GM12878 (cell line): ENCODE data around the gene ASAH2B. TPM values are rescaled to one million over a fixed set of nuclear protein-coding genes. Genes with fewer than 3 reads are reported as not detected.

Source experiments
- ATAC-seq: fragments of 200-7000 bp; cut with Tn5 transposase; 3 replicates; pipeline ENCODE4 v1.9.1; 2020; ENCODE audit warnings: mild to moderate bottlenecking, moderate library complexity
- BruUV-seq: library from RNA; stranded (reverse); fragments of 400-500 nt; replicated peaks from 2 replicates; lab custom pipeline; 2021; lab: Mats Ljungman, UMichigan
- CTCF ChIA-PET: fragments of 300-600 bp; sonication (Branson Sonifier 250); formaldehyde crosslinking; extraction: SDS; loops from one replicate; lab custom pipeline; 2021; ENCODE audit warnings: inconsistent platforms; lab: Yijun Ruan, JAX
- POLR2A ChIA-PET: fragments of 350-600 bp; formaldehyde crosslinking; extraction: SDS; loops from one replicate; lab custom pipeline; 2021; ENCODE audit warnings: inconsistent platforms; lab: Charles Lee
- RAD21 ChIA-PET: fragments of 300-600 bp; sonication (Branson Sonifier 250); formaldehyde crosslinking; loops from one replicate; lab custom pipeline; 2023; ENCODE audit warnings: antibody characterized with exemption; ENCODE audit not compliant: unreplicated experiment; lab: Charles Lee
- SMC1A ChIA-PET: fragments of 300-600 bp; sonication (Branson Sonifier 250); formaldehyde crosslinking; loops from one replicate; lab custom pipeline; 2023; ENCODE audit not compliant: unreplicated experiment, uncharacterized antibody; lab: Charles Lee
- DNase-seq: peaks from one replicate; pipeline ENCODE4 v3.0.0-alpha.2; 2011; ENCODE audit warnings: low read depth, low spot score
- FAIRE-seq: peaks from 3 replicates; lab custom pipeline; 2011; peaks lifted over from hg19 to GRCh38; lab: Jason Lieb, UNC
- H2AFZ ChIP-seq: 2 replicates; pipeline ENCODE4 v1.6.0; 2011; ENCODE audit warnings: low read depth, low read length, control low read depth; ENCODE audit not compliant: control insufficient read depth
- H3K27ac ChIP-seq: 2 replicates; pipeline ENCODE4 v1.5.1; 2011; ENCODE audit warnings: control low read depth; ENCODE audit not compliant: control insufficient read depth, insufficient read depth
- H3K27me3 ChIP-seq, 2 experiments: replicated peaks in 1 of 2; 2 replicates each; pipeline versions ENCODE4 v1.6.0 to v1.6.1; 2011; ENCODE audit warnings: low read length in 1 of 2; ENCODE audit not compliant: control insufficient read depth in 2 of 2, insufficient read depth in 2 of 2
- H3K36me3 ChIP-seq, 2 experiments: 2 replicates each; pipeline ENCODE4 v1.5.1; 2011; ENCODE audit warnings: low read length in 1 of 2; ENCODE audit not compliant: control insufficient read depth in 2 of 2, insufficient read depth in 2 of 2
- H3K4me1 ChIP-seq: 2 replicates; pipeline ENCODE4 v1.6.1; 2011; ENCODE audit warnings: mild to moderate bottlenecking, low read length, moderate library complexity, mixed read lengths; ENCODE audit not compliant: control insufficient read depth, insufficient read depth
- H3K4me2 ChIP-seq: 2 replicates; pipeline ENCODE4 v1.6.0; 2011; ENCODE audit warnings: control low read depth; ENCODE audit not compliant: control insufficient read depth, insufficient read depth
- H3K4me3 ChIP-seq: fragments of 200-600 bp; sonication (generic); 2 replicates; pipeline ENCODE4 v1.5.1; 2016
- H3K79me2 ChIP-seq: 2 replicates; pipeline ENCODE4 v1.6.0; 2011; ENCODE audit warnings: low read length; ENCODE audit not compliant: control insufficient read depth, insufficient read depth
- H3K9ac ChIP-seq: 2 replicates; pipeline ENCODE4 v1.8.0; 2011; ENCODE audit warnings: low read length, control low read depth, mixed read lengths; ENCODE audit not compliant: control insufficient read depth, insufficient read depth
- H3K9me3 ChIP-seq: replicated peaks from 3 replicates; pipeline ENCODE4 v1.5.1; 2011; ENCODE audit warnings: mild to moderate bottlenecking, low read length; ENCODE audit not compliant: control insufficient read depth, insufficient read depth
- H4K20me1 ChIP-seq: 2 replicates; pipeline ENCODE4 v1.6.0; 2011; ENCODE audit not compliant: control insufficient read depth, insufficient read depth
- TCF12 ChIP-seq: IDR thresholded peaks from 2 replicates; pipeline ENCODE4 v1.6.1; 2011; ENCODE audit warnings: low read depth, mild to moderate bottlenecking, low read length
- WGBS: methylation state at CpG from one replicate; pipeline ENCODE4 v1.1.6; 2016; ENCODE audit warnings: low lambda C conversion rate; ENCODE audit not compliant: insufficient replicate concordance, insufficient coverage; ENCODE audit errors: missing lambda C conversion rate; 5-methylcytosine and 5-hydroxymethylcytosine counted together
- in situ Hi-C: fragments of 300-500 bp; cut with MboI; formaldehyde crosslinking; loops from 9 replicates; pipeline ENCODE4 v1.14.3; 2018; ENCODE audit warnings: mixed read lengths
- intact Hi-C: fragments of 100-400 bp; cut with micrococcal nuclease; formaldehyde crosslinking; loops from one replicate; pipeline ENCODE4 v1.14.2; 2022; ENCODE audit not compliant: unreplicated experiment
- polyA plus RNA-seq, 11 experiments: library from polyadenylated mRNA; depleted of rRNA in 4 of 11; unstranded in 6 of 11; stranded (reverse) in 5 of 11; fragments of >200 nt; fragmentation: Nextera tagmentation in 4 of 11; fragmentation: Illumina TruSeq in 1 of 11; extraction: Ambion mirVana in 4 of 11; extraction: Trizol in 1 of 11; gene quantifications; 1 replicate in 1 of 11; 2 replicates in 10 of 11; pipeline versions ENCODE4 v1.2.1 to v1.2.3, GENCODE V29; 2011 to 2016; ENCODE audit warnings: inconsistent platforms in 2 of 11, missing spikeins in 2 of 11, low read depth in 1 of 11
- total RNA-seq, 4 experiments: library from RNA; depleted of rRNA in 3 of 4; stranded (reverse); fragments of >200 nt in 3 of 4; fragmentation: Illumina TruSeq in 1 of 4; extraction: Trizol in 1 of 4; gene quantifications; 2 replicates each; pipeline versions ENCODE4 v1.2.1 to v1.2.3, GENCODE V29; 2013 to 2021
- TF ChIP-seq, protein P1 (sequence below): IDR thresholded peaks from 2 replicates; pipeline ENCODE4 v1.6.1; 2011; ENCODE audit warnings: borderline replicate concordance, low read depth, mild to moderate bottlenecking, moderate library complexity, mixed read lengths, low read length; ENCODE audit not compliant: insufficient read depth; ENCODE audit errors: extremely low read length
- TF ChIP-seq, protein P2 (sequence below): fragments of 450-650 bp; formaldehyde crosslinking; IDR thresholded peaks from 2 replicates; pipeline ENCODE4 v1.4.0; 2022; ENCODE audit warnings: mild to moderate bottlenecking, moderate library complexity

The ASAH2B gene
- total and polyA plus RNA-seq, 10 of the 15 experiments (the other 5 are each of a cell fraction or from before 2014, with no cell fraction given), result 1.6 to 5.4 (median 3.0) TPM

DNA sequence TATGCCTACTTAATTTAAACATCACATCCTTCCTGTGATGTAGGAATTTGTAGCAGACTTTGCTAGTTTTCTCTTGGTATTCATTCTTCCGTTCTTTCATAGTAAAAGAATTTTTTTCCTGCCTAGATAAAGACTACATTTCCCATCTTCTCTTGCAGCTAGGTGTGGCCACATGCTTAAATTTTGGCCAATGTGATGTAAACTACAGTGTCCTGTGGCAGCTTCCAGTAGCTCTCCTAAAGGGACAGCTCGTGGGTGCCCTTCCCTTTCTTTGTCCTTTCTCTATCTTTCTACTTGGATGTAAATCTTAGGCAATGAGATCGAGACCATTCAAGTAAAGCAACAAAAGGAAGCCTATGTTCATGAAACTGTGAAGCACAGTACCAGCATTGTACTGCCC, 58.6 kb downstream of the ASAH2B start:
- intact Hi-C loops, result no loop called here
- WGBS, result 13% methylated on average over 3 of the region's 3 CpGs
- H3K79me2 ChIP-seq, result no peaks in the 10 kb centered on the region
- TF ChIP-seq, protein P1, sequence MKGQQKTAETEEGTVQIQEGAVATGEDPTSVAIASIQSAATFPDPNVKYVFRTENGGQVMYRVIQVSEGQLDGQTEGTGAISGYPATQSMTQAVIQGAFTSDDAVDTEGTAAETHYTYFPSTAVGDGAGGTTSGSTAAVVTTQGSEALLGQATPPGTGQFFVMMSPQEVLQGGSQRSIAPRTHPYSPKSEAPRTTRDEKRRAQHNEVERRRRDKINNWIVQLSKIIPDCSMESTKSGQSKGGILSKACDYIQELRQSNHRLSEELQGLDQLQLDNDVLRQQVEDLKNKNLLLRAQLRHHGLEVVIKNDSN, result no peak
- TF ChIP-seq, protein P2, sequence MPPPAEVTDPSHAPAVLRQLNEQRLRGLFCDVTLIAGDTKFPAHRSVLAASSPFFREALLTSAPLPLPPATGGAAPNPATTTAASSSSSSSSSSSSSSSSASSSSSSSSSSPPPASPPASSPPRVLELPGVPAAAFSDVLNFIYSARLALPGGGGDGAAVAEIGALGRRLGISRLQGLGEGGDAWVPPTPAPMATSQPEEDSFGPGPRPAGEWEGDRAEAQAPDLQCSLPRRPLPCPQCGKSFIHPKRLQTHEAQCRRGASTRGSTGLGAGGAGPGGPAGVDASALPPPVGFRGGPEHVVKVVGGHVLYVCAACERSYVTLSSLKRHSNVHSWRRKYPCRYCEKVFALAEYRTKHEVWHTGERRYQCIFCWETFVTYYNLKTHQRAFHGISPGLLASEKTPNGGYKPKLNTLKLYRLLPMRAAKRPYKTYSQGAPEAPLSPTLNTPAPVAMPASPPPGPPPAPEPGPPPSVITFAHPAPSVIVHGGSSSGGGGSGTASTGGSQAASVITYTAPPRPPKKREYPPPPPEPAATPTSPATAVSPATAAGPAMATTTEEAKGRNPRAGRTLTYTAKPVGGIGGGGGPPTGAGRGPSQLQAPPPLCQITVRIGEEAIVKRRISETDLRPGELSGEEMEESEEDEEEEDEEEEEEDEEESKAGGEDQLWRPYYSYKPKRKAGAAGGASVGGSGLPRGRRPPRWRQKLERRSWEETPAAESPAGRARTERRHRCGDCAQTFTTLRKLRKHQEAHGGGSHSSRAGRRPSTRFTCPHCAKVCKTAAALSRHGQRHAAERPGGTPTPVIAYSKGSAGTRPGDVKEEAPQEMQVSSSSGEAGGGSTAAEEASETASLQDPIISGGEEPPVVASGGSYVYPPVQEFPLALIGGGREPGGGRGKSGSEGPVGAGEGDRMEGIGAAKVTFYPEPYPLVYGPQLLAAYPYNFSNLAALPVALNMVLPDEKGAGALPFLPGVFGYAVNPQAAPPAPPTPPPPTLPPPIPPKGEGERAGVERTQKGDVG, result no peak
- TF ChIP-seq TCF12, result no peak
- TF ChIP-seq, all 136 proteins: peak for 0
- no peak overlapping the region for H3K27ac ChIP-seq
- no peaks in the 10 kb centered on the region for H4K20me1 ChIP-seq
- no peak for DNase-seq
- no peaks in the 10 kb centered on the region for H3K9me3 ChIP-seq
- ChIA-PET POLR2A (no interaction called here), SMC1A (no interaction called here), CTCF (interaction anchor here (1.1 kb wide), 1 partner anchor 9 kb away, joined by 3 read pairs; no protein-coding TSS in a partner anchor), RAD21 (no interaction called here)
- no peak overlapping the region for H3K9ac ChIP-seq
- no peaks in the 10 kb centered on the region for H3K36me3 ChIP-seq
- no peak for FAIRE-seq
- H3K4me3 ChIP-seq, result no peak overlapping the region
- H3K4me2 ChIP-seq, result no peak overlapping the region
- H3K27me3 ChIP-seq, result no peaks in the 10 kb centered on the region; a peak in 1 of 4 replicates
- no TSS peak for BruUV-seq
- in situ Hi-C loops, result no loop called here
- H2AFZ ChIP-seq, result no peak overlapping the region
- ATAC-seq, result no peak
- no peaks in the 10 kb centered on the region for H3K4me1 ChIP-seq
